SU-DHL-6 (cell line): Measurements from ENCODE around the gene TNXB.

Source experiments
- H2AFZ ChIP-seq: fragments of 200-600 bp; sonication (generic); 2 replicates; pipeline ENCODE4 v1.6.1; 2014; ENCODE audit warnings: low read depth, mild to moderate bottlenecking, moderate library complexity, mixed read lengths, antibody characterized with exemption, low read length; ENCODE audit not compliant: severe bottlenecking
- H3F3A ChIP-seq: fragments of 200-600 bp; shearing (Covaris generic); 2 replicates; pipeline ENCODE4 v1.6.0; 2016; ENCODE audit warnings: antibody characterized with exemption, mild to moderate bottlenecking; ENCODE audit not compliant: insufficient read depth
- H3K27ac ChIP-seq: fragments of 200-600 bp; sonication (generic); 2 replicates; pipeline ENCODE4 v1.5.1; 2016; ENCODE audit warnings: low read depth, mild to moderate bottlenecking, low read length, moderate library complexity, mixed read lengths
- H3K27me3 ChIP-seq: fragments of 200-600 bp; sonication (generic), shearing (Covaris generic); 2 replicates; pipeline ENCODE4 v1.6.0; 2014; ENCODE audit warnings: mild to moderate bottlenecking, low read length
- H3K36me3 ChIP-seq: fragments of 200-600 bp; sonication (generic); 2 replicates; pipeline ENCODE4 v1.6.1; 2014; ENCODE audit warnings: mild to moderate bottlenecking, low read length, mixed read lengths
- H3K4me2 ChIP-seq: fragments of 300-600, 200-600 bp; shearing (Covaris generic), sonication (generic); 2 replicates; pipeline ENCODE4 v1.6.0; 2014; ENCODE audit warnings: low read length, low read depth, mild to moderate bottlenecking; ENCODE audit not compliant: poor library complexity, severe bottlenecking
- H3K4me3 ChIP-seq: fragments of 200-600 bp; sonication (generic); 2 replicates; pipeline ENCODE4 v1.5.1; 2014; ENCODE audit warnings: antibody characterized with exemption, low read length, mild to moderate bottlenecking, mixed read lengths; ENCODE audit not compliant: insufficient read depth, poor library complexity, severe bottlenecking
- H3K79me2 ChIP-seq: fragments of 200-600 bp; sonication (generic); 2 replicates; pipeline ENCODE4 v1.6.1; 2014; ENCODE audit warnings: mild to moderate bottlenecking, low read length, moderate library complexity; ENCODE audit not compliant: insufficient read depth
- H3K9ac ChIP-seq: fragments of 200-600 bp; sonication (generic); 2 replicates; pipeline ENCODE4 v1.7.0; 2014; ENCODE audit warnings: mild to moderate bottlenecking, low read length
- H3K9me2 ChIP-seq: fragments of 200-600 bp; sonication (generic); replicated peaks from 2 replicates; pipeline ENCODE4 v1.6.1; 2014; ENCODE audit warnings: low read length; ENCODE audit not compliant: insufficient read depth
- H3K9me3 ChIP-seq: fragments of 200-600 bp; sonication (generic); 2 replicates; pipeline ENCODE4 v1.6.1; 2014; ENCODE audit warnings: low read length, mixed read lengths; ENCODE audit not compliant: insufficient read depth
- H4K20me1 ChIP-seq: fragments of 200-600 bp; sonication (generic); 2 replicates; pipeline ENCODE4 v1.6.1; 2014; ENCODE audit warnings: low read depth, mild to moderate bottlenecking, antibody characterized with exemption, low read length, moderate library complexity, mixed read lengths
- EZH2phosphoT487 ChIP-seq: fragments of 200-600 bp; sonication (generic), shearing (Covaris generic); conservative IDR thresholded peaks from 2 replicates; pipeline ENCODE4 v1.6.1; 2018; ENCODE audit warnings: mild to moderate bottlenecking, antibody characterized with exemption, low read length, moderate library complexity, mixed read lengths
- TF ChIP-seq, protein P1 (sequence below): fragments of 200-600 bp; sonication (generic); IDR thresholded peaks from one replicate; pipeline ENCODE4 v1.5.1; 2017; ENCODE audit warnings: antibody characterized with exemption, mild to moderate bottlenecking, low read length, moderate library complexity; ENCODE audit not compliant: insufficient read depth, poor library complexity, severe bottlenecking

Gene TNXB

DNA sequence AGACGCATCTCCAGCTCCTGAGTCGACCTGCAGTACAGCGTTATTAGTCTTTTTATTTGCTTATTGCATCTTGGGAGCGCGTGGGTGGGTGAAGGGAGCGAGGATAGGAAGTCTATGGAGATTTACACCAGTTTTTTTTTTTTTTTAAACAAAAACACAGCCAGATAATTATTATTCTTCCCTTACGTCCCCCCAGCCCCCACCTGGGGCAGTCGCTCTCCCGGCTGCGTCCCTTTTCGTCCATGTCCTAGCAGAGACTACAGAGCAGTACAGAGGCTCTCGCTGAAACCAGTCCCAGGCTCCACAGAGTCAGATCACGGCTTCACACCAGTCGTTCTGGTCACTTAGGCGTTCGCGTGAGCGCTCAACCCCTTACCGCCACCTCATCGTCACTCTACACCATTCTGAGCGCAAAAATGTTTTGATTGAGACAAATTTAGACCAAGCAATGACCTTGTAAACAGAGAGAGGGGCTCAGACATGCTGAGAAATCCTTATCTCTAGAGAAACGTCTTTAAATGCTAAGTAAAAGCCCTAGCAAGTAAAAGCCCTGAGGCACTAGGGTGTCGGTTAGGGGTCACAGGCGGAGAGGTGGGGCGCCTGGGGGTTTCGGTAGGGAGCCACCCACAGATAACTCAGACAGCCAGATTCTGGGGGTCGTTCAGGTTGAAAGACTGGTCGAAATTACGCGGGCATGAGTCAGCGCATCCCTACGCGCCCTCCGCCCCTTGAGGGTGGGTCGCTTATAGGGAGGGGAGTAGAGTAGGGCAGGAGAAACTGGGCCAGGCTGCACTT, 43.8 kb upstream of the TNXB start:
- TF ChIP-seq EZH2phosphoT487, result no peak
- TF ChIP-seq, protein P1, sequence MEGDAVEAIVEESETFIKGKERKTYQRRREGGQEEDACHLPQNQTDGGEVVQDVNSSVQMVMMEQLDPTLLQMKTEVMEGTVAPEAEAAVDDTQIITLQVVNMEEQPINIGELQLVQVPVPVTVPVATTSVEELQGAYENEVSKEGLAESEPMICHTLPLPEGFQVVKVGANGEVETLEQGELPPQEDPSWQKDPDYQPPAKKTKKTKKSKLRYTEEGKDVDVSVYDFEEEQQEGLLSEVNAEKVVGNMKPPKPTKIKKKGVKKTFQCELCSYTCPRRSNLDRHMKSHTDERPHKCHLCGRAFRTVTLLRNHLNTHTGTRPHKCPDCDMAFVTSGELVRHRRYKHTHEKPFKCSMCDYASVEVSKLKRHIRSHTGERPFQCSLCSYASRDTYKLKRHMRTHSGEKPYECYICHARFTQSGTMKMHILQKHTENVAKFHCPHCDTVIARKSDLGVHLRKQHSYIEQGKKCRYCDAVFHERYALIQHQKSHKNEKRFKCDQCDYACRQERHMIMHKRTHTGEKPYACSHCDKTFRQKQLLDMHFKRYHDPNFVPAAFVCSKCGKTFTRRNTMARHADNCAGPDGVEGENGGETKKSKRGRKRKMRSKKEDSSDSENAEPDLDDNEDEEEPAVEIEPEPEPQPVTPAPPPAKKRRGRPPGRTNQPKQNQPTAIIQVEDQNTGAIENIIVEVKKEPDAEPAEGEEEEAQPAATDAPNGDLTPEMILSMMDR, result no peak
- no peak overlapping the region for H3K4me2 ChIP-seq
- H3K9me3 ChIP-seq, result no peaks in the 10 kb centered on the region
- H3K27me3 ChIP-seq, result no peaks in the 10 kb centered on the region
- no peak overlapping the region for H3K9ac ChIP-seq
- H3K4me3 ChIP-seq, result no peak overlapping the region
- H4K20me1 ChIP-seq, result no peaks in the 10 kb centered on the region
- peak overlapping the region; percentile 78 for H2AFZ ChIP-seq
- peaks cover 8% of the 10 kb centered on the region; the same call in 1 of the 2 replicates for H3F3A ChIP-seq
- H3K79me2 ChIP-seq, result no peaks in the 10 kb centered on the region
- H3K9me2 ChIP-seq, result no peaks in the 10 kb centered on the region
- H3K36me3 ChIP-seq, result no peaks in the 10 kb centered on the region
- H3K27ac ChIP-seq, result no peak overlapping the region

DNA sequence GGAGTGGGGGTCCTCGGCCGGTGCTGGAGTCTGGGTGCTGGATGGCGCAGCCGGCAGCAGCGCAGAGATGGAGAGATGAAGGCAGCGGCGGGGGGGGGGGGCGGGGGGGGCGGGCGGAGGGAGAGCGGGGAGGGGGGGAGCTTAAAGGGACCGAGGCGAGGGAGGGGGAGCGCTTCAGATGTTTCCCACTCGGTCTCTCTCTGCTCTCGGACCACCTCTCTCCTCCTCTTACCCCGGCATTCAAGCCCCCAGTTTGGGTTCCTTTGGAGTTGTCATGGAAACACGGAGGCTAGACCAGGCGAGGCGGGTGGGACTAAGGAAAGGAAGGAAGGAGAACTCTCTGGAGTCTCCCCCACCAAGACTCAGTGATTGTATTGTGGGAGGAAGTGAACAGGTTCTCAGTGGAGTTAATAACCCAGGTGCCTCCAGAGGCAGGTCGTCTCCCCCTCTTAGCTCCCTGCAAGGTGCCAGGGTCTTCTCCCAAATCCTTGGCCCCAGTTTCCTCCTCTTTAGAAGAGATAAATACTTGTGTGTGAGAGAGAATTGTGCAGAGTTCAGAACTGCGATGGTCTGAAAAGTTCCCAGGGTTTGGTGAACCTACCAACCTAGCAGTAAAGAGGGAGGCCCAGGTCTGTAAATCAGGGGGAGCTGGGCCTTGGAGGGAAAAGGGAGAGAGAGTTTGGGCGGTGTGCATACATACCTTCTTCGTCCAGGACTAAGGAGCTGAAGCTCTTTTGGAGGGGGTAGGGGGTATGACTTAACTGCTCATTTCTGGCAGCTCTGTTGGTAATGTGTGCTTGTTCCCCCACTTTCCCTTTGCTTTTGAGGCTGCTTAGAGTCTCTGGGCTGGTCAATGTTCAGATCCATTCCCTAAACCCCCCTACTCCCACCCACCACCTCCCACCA, 43.0 kb upstream of the TNXB start, which contains the start of gene PRRT1:
PRRT1 (minus strand) TSS at position 77 of the 906 bp plus-strand sequence. CDS start 112 bp downstream, outside the sequence.
- Histone ChIP-seq H3K9me3 (no peaks in the 10 kb centered on the region), H4K20me1 (no peaks in the 10 kb centered on the region), H2AFZ (no peak within 1 kb of the TSS), H3K79me2 (no peaks in the 10 kb centered on the region), H3F3A (peaks cover 8% of the 10 kb centered on the region; the same call in 1 of the 2 replicates), H3K4me2 (no peak within 1 kb of the TSS), H3K9me2 (no peaks in the 10 kb centered on the region), H3K27me3 (no peaks in the 10 kb centered on the region), H3K27ac (no peak within 1 kb of the TSS), H3K36me3 (no peaks in the 10 kb centered on the region), H3K9ac (no peak within 1 kb of the TSS), H3K4me3 (no peak within 1 kb of the TSS)
- TF ChIP-seq, protein P1, result no peak
- no peak for TF ChIP-seq EZH2phosphoT487

DNA sequence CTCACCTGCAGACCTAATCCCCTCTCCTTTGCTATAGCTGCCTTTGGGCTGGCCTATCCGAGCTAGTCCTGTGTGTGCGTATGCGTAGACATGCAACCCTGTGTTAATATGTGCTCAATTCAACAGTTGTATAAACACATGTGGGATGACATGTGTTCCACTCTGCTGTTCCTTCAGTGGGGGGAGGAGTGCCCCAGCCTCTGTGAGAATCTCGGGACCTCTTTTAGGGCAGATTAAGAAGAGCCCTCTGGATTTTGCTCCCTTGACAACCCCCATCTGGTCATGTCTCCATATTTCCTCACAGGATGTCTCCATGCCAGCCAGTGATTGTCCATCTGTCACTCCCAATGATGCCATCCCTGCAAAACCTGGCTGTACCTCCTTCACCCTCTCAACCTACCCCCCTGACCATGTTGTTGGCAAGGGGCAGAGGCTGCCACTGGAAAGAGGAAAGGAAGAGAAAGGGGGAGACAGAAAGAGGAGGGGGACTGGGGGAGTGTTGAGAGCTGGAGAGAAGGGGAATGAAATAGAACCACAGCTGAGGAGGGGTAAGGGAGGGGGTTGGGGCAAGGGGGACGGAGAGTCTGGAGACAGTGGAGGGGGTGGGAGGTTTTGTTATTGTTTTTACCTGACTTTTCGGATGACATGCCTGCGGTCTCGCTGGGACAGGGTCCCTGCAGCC, 42.2 kb upstream of the TNXB start:
- Histone ChIP-seq H3K4me3 (no peak overlapping the region), H3K9me3 (no peaks in the 10 kb centered on the region), H3K27ac (no peak overlapping the region), H3K4me2 (no peak overlapping the region), H3K27me3 (no peaks in the 10 kb centered on the region), H2AFZ (no peak overlapping the region), H3F3A (peaks cover 8% of the 10 kb centered on the region; the same call in 1 of the 2 replicates), H3K9ac (no peak overlapping the region), H3K36me3 (no peaks in the 10 kb centered on the region), H4K20me1 (no peaks in the 10 kb centered on the region), H3K9me2 (no peaks in the 10 kb centered on the region), H3K79me2 (no peaks in the 10 kb centered on the region)
- TF ChIP-seq, protein P1, result no peak
- TF ChIP-seq EZH2phosphoT487, result no peak
